GM20431 (cell line): ENCODE measurements around the gene WBP1.
"Not testable (repeated sequence)": the region's sequence is repeated elsewhere in the genome, so short reads cannot be mapped to it uniquely, and the experiment has no call there.

ENCODE experiments used
- in situ Hi-C: fragments of 300-500 bp; cut with MseI, MboI; formaldehyde crosslinking; loops from one replicate; pipeline ENCODE4 v1.15.0; 2020; ENCODE audit warnings: low sequenced_read_pairs; ENCODE audit not compliant: unreplicated experiment

WBP1 gene

GRCh38 chr2:74458132-74458937 is at the start of gene WBP1:
WBP1 (plus strand) TSS chr2:74458438; CDS start chr2:74458603, 165 bp downstream.
- in situ Hi-C loops = no loop called here

GRCh38 chr2:74413001-74413698 is 45.1 kb upstream of the WBP1 start:
- in situ Hi-C loops = no loop called here

- in situ Hi-C loops = no loop called here
Measured at GRCh38 chr2:74414441-74414840, 43.8 kb upstream of the WBP1 start.

- in situ Hi-C loops = no loop called here
Measured at GRCh38 chr2:74414881-74415761, 43.1 kb upstream of the WBP1 start.

- in situ Hi-C loops = no loop called here
Measured at GRCh38 chr2:74415762-74416395, 42.4 kb upstream of the WBP1 start.

- in situ Hi-C loops = no loop called here
Measured at GRCh38 chr2:74416778-74417177, 41.5 kb upstream of the WBP1 start.

- in situ Hi-C loops = no loop called here
Measured at GRCh38 chr2:74417197-74417596, 41.0 kb upstream of the WBP1 start.

GRCh38 chr2:74417763-74418162 is 40.5 kb upstream of the WBP1 start:
- in situ Hi-C loops = no loop called here

- in situ Hi-C loops = no loop called here
Measured at GRCh38 chr2:74418312-74418711, 39.9 kb upstream of the WBP1 start.

- in situ Hi-C loops = no loop called here
Measured at GRCh38 chr2:74419345-74419744, 38.9 kb upstream of the WBP1 start.

- in situ Hi-C loops = no loop called here
Measured at GRCh38 chr2:74420006-74420405, 38.2 kb upstream of the WBP1 start.

- in situ Hi-C loops = not testable (repeated sequence)
Measured at GRCh38 chr2:74420443-74421103, 37.7 kb upstream of the WBP1 start.

- in situ Hi-C loops = no loop called here
Measured at GRCh38 chr2:74421221-74421870, 36.9 kb upstream of the WBP1 start, which contains the start of the genes C2orf81 and WDR54. C2orf81 (minus strand) TSS chr2:74421619; CDS start chr2:74421560, 59 bp downstream. WDR54 (plus strand) TSS chr2:74421730; CDS start chr2:74422154, 424 bp downstream.

GRCh38 chr2:74423231-74424095 is 34.8 kb upstream of the WBP1 start:
- in situ Hi-C loops = no loop called here

- in situ Hi-C loops = no loop called here
Measured at GRCh38 chr2:74424139-74424992, 33.9 kb upstream of the WBP1 start.

GRCh38 chr2:74424995-74425406 is 33.2 kb upstream of the WBP1 start:
- in situ Hi-C loops = no loop called here

GRCh38 chr2:74425523-74425922 is 32.7 kb upstream of the WBP1 start:
- in situ Hi-C loops = no loop called here
